ENCODE results near the gene OR51L1. TPM values are rescaled to one million over a fixed set of nuclear protein-coding genes. Genes with fewer than 3 reads are reported as not detected.

OR51L1 gene
- total RNA-seq, 2 donors from 2014 or later: not detected

DNA sequence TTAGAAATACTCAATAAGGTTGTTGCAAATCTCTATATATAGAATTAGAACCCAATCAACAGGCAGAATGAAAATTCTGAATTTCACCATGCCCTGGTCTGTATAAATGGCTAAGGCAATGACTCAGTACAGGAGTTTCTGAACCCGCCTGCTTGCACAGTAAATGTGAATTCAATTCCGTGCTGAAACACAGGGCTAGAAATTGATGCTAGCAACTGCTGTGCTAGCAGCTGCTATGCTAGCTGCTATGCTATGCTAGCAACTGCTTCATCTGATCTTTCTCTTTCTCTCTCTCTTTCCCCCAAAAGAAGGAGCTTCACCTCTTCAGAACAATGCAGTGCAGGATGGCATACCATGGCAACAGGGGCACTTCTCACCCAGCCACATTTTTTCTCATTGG, 42.0 kb downstream of the OR51L1 start:
- no peak overlapping the region for H3K27ac ChIP-seq
- H3K36me3 ChIP-seq: no peaks in the 10 kb centered on the region
- H3K4me1 ChIP-seq (replicated peaks): no peaks in the 10 kb centered on the region
- TF ChIP-seq POLR2AphosphoS5 (IDR thresholded peaks at IDR 0.05): no peak
- TF ChIP-seq POLR2A (IDR thresholded peaks at IDR 0.05): no peak
- TF ChIP-seq, protein P1, sequence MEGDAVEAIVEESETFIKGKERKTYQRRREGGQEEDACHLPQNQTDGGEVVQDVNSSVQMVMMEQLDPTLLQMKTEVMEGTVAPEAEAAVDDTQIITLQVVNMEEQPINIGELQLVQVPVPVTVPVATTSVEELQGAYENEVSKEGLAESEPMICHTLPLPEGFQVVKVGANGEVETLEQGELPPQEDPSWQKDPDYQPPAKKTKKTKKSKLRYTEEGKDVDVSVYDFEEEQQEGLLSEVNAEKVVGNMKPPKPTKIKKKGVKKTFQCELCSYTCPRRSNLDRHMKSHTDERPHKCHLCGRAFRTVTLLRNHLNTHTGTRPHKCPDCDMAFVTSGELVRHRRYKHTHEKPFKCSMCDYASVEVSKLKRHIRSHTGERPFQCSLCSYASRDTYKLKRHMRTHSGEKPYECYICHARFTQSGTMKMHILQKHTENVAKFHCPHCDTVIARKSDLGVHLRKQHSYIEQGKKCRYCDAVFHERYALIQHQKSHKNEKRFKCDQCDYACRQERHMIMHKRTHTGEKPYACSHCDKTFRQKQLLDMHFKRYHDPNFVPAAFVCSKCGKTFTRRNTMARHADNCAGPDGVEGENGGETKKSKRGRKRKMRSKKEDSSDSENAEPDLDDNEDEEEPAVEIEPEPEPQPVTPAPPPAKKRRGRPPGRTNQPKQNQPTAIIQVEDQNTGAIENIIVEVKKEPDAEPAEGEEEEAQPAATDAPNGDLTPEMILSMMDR (IDR thresholded peaks at IDR 0.05): no peak
- H3K27me3 ChIP-seq (replicated peaks; ENCODE audit: insufficient read depth): no peaks in the 10 kb centered on the region
- intact Hi-C loops (cut with DNase I): no loop called here
- H3K9me3 ChIP-seq: no peaks in the 10 kb centered on the region
- no peak for DNase-seq (ENCODE audit: low spot score)
- no peak overlapping the region for H3K4me3 ChIP-seq
- WGBS: 72% methylated on average over 2 of the region's 2 CpGs

DNA sequence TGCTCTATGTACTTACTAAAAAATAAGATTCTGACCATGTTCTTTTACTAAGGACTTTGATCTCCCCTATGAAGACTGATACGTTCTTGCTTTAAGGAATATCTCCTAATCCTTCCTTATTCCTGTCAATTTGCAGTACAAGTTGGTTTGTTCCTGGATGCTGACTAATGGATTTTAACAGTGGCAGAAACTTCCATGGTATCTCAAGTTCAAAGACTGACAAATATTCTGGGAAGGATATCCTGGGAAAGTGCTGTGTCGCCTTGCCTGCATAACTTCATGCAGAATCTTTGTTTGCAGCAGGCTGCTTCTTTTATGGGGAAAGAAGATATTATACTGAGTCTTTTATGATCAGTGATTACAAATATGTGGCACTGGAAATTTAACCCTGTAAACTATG, 43.3 kb downstream of the OR51L1 start:
- intact Hi-C loops (cut with DNase I): no loop called here
- Histone ChIP-seq H3K4me3 (no peak overlapping the region), H3K9me3 (no peaks in the 10 kb centered on the region), H3K4me1 (replicated peaks) (no peaks in the 10 kb centered on the region), H3K36me3 (no peaks in the 10 kb centered on the region), H3K27me3 (replicated peaks; ENCODE audit: insufficient read depth) (no peaks in the 10 kb centered on the region), H3K27ac (no peak overlapping the region)
- no peak for DNase-seq (ENCODE audit: low spot score)
- 54% methylated on average over 2 of the region's 2 CpGs for WGBS
- TF ChIP-seq POLR2A (IDR thresholded peaks at IDR 0.05) (no peak), POLR2AphosphoS5 (IDR thresholded peaks at IDR 0.05) (no peak)
- TF ChIP-seq, protein P1 (IDR thresholded peaks at IDR 0.05): no peak

DNA sequence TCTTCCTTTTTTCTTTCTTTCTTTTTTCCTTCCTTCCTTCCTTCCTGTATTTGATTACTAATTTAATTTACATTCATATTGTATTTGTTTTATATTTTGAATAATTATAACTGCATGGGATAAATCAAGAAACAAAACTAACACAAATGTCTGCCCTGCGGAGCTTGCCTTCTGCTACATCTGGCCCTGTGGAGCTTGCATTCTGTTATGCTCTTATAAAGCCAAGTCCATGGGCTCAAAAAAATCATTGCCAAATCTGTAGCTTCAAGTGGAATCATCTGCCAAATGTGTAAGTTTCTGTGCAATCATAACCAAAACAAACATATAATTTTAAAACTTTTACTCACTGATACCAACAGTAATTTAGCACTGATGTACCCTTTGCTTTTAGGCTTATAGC, 43.7 kb downstream of the OR51L1 start:
- H3K36me3 ChIP-seq: no peaks in the 10 kb centered on the region
- no peaks in the 10 kb centered on the region for H3K27me3 ChIP-seq (replicated peaks; ENCODE audit: insufficient read depth)
- no peaks in the 10 kb centered on the region for H3K9me3 ChIP-seq
- TF ChIP-seq, protein P1 (IDR thresholded peaks at IDR 0.05): no peak
- no peak for TF ChIP-seq POLR2AphosphoS5 (IDR thresholded peaks at IDR 0.05)
- TF ChIP-seq POLR2A (IDR thresholded peaks at IDR 0.05): no peak
- WGBS: 74% methylated on average over 1 of the region's 1 CpG
- H3K27ac ChIP-seq: no peak overlapping the region
- no peak overlapping the region for H3K4me3 ChIP-seq
- intact Hi-C loops (cut with DNase I): no loop called here
- no peaks in the 10 kb centered on the region for H3K4me1 ChIP-seq (replicated peaks)
- no peak for DNase-seq (ENCODE audit: low spot score)

DNA sequence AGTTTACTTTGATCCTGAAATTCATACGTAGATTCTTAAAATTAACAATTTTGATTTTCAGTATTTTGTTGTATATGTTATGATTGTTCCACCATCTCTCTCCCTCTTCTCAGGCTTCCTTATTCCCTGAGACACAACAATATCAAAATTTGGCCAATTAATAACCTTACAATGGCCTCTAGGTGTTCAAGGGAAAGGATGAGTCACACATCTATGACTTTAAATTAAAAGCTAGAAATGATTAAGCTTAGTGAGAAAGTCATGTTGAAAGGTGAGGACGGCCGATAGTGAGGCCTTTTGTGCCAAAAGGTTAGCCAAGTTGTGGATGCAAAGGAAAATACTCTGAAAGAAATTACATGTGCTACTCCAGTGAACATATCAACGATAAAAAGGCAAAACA, 46.2 kb downstream of the OR51L1 start:
- no peak for DNase-seq (ENCODE audit: low spot score)
- H3K4me3 ChIP-seq: no peak overlapping the region
- no peaks in the 10 kb centered on the region for H3K27me3 ChIP-seq (replicated peaks; ENCODE audit: insufficient read depth)
- 72% methylated on average over 4 of the region's 4 CpGs for WGBS
- H3K4me1 ChIP-seq (replicated peaks): no peaks in the 10 kb centered on the region
- no peaks in the 10 kb centered on the region for H3K9me3 ChIP-seq
- intact Hi-C loops (cut with DNase I): no loop called here
- H3K27ac ChIP-seq: no peak overlapping the region
- TF ChIP-seq POLR2AphosphoS5 (IDR thresholded peaks at IDR 0.05) (no peak), POLR2A (IDR thresholded peaks at IDR 0.05) (no peak)
- TF ChIP-seq, protein P1 (IDR thresholded peaks at IDR 0.05): no peak
- no peaks in the 10 kb centered on the region for H3K36me3 ChIP-seq

DNA sequence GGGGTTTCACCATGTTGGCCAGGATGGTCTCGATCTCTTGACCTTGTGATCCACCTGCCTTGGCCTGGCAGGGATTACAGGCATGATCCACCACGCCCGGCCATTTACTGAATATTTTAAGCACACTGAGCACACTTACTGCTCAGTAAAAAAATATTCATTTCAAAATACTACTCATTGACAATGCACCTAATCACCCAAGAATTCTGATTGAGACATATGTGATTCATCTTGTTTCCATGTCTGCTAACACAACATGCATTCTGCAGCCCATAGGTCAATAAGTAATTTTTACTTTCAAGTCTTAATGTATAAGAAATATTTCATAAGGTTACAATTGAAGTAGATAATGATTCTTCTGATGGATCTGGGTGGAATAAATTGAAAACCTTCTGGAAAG, 47.4 kb downstream of the OR51L1 start:
- Histone ChIP-seq H3K9me3 (no peaks in the 10 kb centered on the region), H3K36me3 (no peaks in the 10 kb centered on the region), H3K27ac (no peak overlapping the region), H3K4me1 (replicated peaks) (no peaks in the 10 kb centered on the region), H3K4me3 (no peak overlapping the region), H3K27me3 (replicated peaks; ENCODE audit: insufficient read depth) (no peaks in the 10 kb centered on the region)
- intact Hi-C loops (cut with DNase I): no loop called here
- 91% methylated on average over 3 of the region's 3 CpGs for WGBS
- no peak for DNase-seq (ENCODE audit: low spot score)
- TF ChIP-seq POLR2A (IDR thresholded peaks at IDR 0.05) (no peak), POLR2AphosphoS5 (IDR thresholded peaks at IDR 0.05) (no peak)
- TF ChIP-seq, protein P1 (IDR thresholded peaks at IDR 0.05): no peak

Data from prostate gland (tissue), 2 donors.